Aorta (tissue), 5 donors: ENCODE data around the gene SLC35B3. TPM values are rescaled to one million over a fixed set of nuclear protein-coding genes. Genes with fewer than 3 reads are reported as not detected.
"Not testable (repeated sequence)": the region's sequence is repeated elsewhere in the genome, so short reads cannot be mapped to it uniquely, and the experiment has no call there.

Source experiments
- ATAC-seq: fragments of 200-7000 bp; cut with Tn5 transposase; one replicate; pipeline ENCODE4 v1.9.1; 2022; ENCODE audit warnings: moderate library complexity; ENCODE audit not compliant: low FRiP score
- DNase-seq, 2 donors: peaks; one replicate each; pipeline ENCODE4 v3.0.0-alpha.2; 2020
- H3K27ac ChIP-seq, 2 donors: one replicate each; pipeline ENCODE4 v1.5.1; 2013; ENCODE audit warnings: low read length in 2 of 2, mild to moderate bottlenecking in 2 of 2, moderate library complexity in 2 of 2, control low read depth in 1 of 2, inconsistent platforms in 1 of 2, low read depth in 1 of 2
- H3K27me3 ChIP-seq, 2 donors: one replicate each; pipeline ENCODE4 v1.6.1; 2013; ENCODE audit warnings: control low read depth in 1 of 2, low read length in 1 of 2, mild to moderate bottlenecking in 1 of 2, moderate library complexity in 1 of 2; ENCODE audit not compliant: insufficient read depth in 2 of 2, control insufficient read depth in 1 of 2
- H3K36me3 ChIP-seq, 2 donors: one replicate each; pipeline ENCODE4 v1.6.1; 2013; ENCODE audit warnings: control low read depth in 1 of 2, low read length in 1 of 2, mild to moderate bottlenecking in 1 of 2; ENCODE audit not compliant: insufficient read depth in 2 of 2, control insufficient read depth in 1 of 2
- H3K4me1 ChIP-seq, 2 donors: one replicate each; pipeline ENCODE4 v1.6.1; 2013; ENCODE audit warnings: low read length in 2 of 2, control low read depth in 1 of 2, mild to moderate bottlenecking in 1 of 2, moderate library complexity in 1 of 2; ENCODE audit not compliant: insufficient read depth in 2 of 2, control insufficient read depth in 1 of 2
- H3K4me3 ChIP-seq, 2 donors: one replicate each; pipeline ENCODE4 v1.5.1; 2013; ENCODE audit warnings: low read length in 2 of 2, control low read depth in 1 of 2, mild to moderate bottlenecking in 1 of 2
- H3K9me3 ChIP-seq: one replicate; pipeline ENCODE4 v1.6.1; 2013; ENCODE audit warnings: mild to moderate bottlenecking, low read length; ENCODE audit not compliant: control insufficient read depth
- WGBS, 2 donors: extraction: QIAGEN DNeasy Blood & Tissue Kit; methylation state at CpG; one replicate each; pipeline ENCODE4 v1.1.7; 2013; 5-methylcytosine and 5-hydroxymethylcytosine counted together
- intact Hi-C, 2 donors: fragments of 100-400 bp; cut with DNase I; formaldehyde crosslinking; loops; one replicate each; pipeline versions ENCODE4 v1.14.2 to v1.15.0; 2022
- polyA plus RNA-seq, 2 donors: library from polyadenylated mRNA; stranded (reverse); fragments of 200-250 nt; gene quantifications; one replicate each; pipeline ENCODE4 v1.2.3, GENCODE V29; 2013
- total RNA-seq, 2 donors: library from RNA; stranded (reverse); fragmentation: NEBNext Ultra II Directional; extraction: Animal tissue kit (Norgen Biotek cat#: 25700); gene quantifications; one replicate each; pipeline ENCODE4 v1.2.1, GENCODE V29; 2021
- donor health status: healthy with polysubstance abuse.
- donor health status: Bipolar disorder and iron deficiency.
- donor health status: DM: no; HTN: no; CAD: no.
- donor health status: DM: no; HTN: no; CAD: no.
- donor health status: DM: yes; HTN: yes; CAD: no.

The SLC35B3 gene
- total and polyA plus RNA-seq, 4 donors, result 17.2 to 22.4 (median 18.3) TPM

- Histone ChIP-seq H3K9me3 (no peaks in the 10 kb centered on the region), H3K27me3 (no peaks in the 10 kb centered on the region), H3K36me3 (peaks cover 0 to 1% of the 10 kb centered on the region in 2 donors), H3K27ac (no peak overlapping the region), H3K4me1 (no peaks in the 10 kb centered on the region), H3K4me3 (no peak overlapping the region)
- intact Hi-C loops, result no loop called here
- ATAC-seq, result no peak
- WGBS, 2 donors, result 58 to 59% methylated on average over 2 of the region's 2 CpGs
- no peak for DNase-seq
Observed at GRCh38 chr6:8446391-8446790, 11.0 kb upstream of the SLC35B3 start.

- not testable (repeated sequence) for ATAC-seq
Observed at GRCh38 chr6:8445930-8446329, 10.6 kb upstream of the SLC35B3 start.

GRCh38 chr6:8442150-8442549, 6.8 kb upstream of the SLC35B3 start:
- intact Hi-C loops, result no loop called here
- Histone ChIP-seq H3K4me1 (no peaks in the 10 kb centered on the region), H3K27ac (no peak overlapping the region), H3K4me3 (no peak overlapping the region), H3K9me3 (no peaks in the 10 kb centered on the region), H3K27me3 (no peaks in the 10 kb centered on the region), H3K36me3 (peaks cover 0 to 1% of the 10 kb centered on the region in 2 donors)
- ATAC-seq, result no peak
- WGBS, 2 donors, result 42 to 50% methylated on average over 1 of the region's 1 CpG
- DNase-seq, result no peak

More at GRCh38 chr6:8445930-8446329, 10.6 kb upstream of the SLC35B3 start:
- H3K27ac ChIP-seq, H3K36me3 ChIP-seq, H3K4me3 ChIP-seq, H3K4me1 ChIP-seq, H3K27me3 ChIP-seq, intact Hi-C loops, H3K9me3 ChIP-seq, DNase-seq: not testable (repeated sequence)
- 75 to 77% methylated on average over 4 of the region's 4 CpGs for WGBS, 2 donors

- Histone ChIP-seq H3K4me1 (no peaks in the 10 kb centered on the region), H3K36me3 (peaks cover 0 to 1% of the 10 kb centered on the region in 2 donors), H3K27ac (no peak overlapping the region), H3K27me3 (no peaks in the 10 kb centered on the region), H3K4me3 (no peak overlapping the region), H3K9me3 (no peaks in the 10 kb centered on the region)
- intact Hi-C loops, result no loop called here
- WGBS, 2 donors, result 91 to 97% methylated on average over 1 of the region's 1 CpG
- DNase-seq (no peak), ATAC-seq (no peak)
Observed at GRCh38 chr6:8441452-8441851, 6.1 kb upstream of the SLC35B3 start.

- ATAC-seq, result no peak
- Histone ChIP-seq H3K27ac (no peak overlapping the region), H3K4me3 (no peak overlapping the region), H3K36me3 (peaks cover 0 to 1% of the 10 kb centered on the region in 2 donors), H3K9me3 (no peaks in the 10 kb centered on the region), H3K4me1 (no peaks in the 10 kb centered on the region), H3K27me3 (no peaks in the 10 kb centered on the region)
- DNase-seq, result no peak
- WGBS, 2 donors, result 60 to 68% methylated on average over 2 of the region's 2 CpGs
- intact Hi-C loops, result loop anchor here in 1 of 2 donors (10.0 kb wide), 1 partner anchor 535 kb away; no protein-coding TSS in a partner anchor
Observed at GRCh38 chr6:8439601-8440268, 4.4 kb upstream of the SLC35B3 start.

GRCh38 chr6:8437813-8438212, 2.5 kb upstream of the SLC35B3 start:
- no peak overlapping the region for H3K27ac ChIP-seq
- ATAC-seq (no peak), DNase-seq (no peak)
- H3K4me3 ChIP-seq, result no peak overlapping the region
- no peaks in the 10 kb centered on the region for H3K27me3 ChIP-seq
- no peaks in the 10 kb centered on the region for H3K9me3 ChIP-seq
- H3K4me1 ChIP-seq, result no peaks in the 10 kb centered on the region
- no peaks in the 10 kb centered on the region for H3K36me3 ChIP-seq
- 69% methylated on average over 1 of the region's 1 CpG for WGBS, 2 donors
- intact Hi-C loops, result loop anchor here in 1 of 2 donors (10.0 kb wide), 1 partner anchor 533 kb away; no protein-coding TSS in a partner anchor

- Histone ChIP-seq H3K36me3 (no peaks in the 10 kb centered on the region), H3K4me1 (no peaks in the 10 kb centered on the region), H3K27ac (no peak overlapping the region), H3K9me3 (no peaks in the 10 kb centered on the region), H3K4me3 (no peak overlapping the region), H3K27me3 (no peaks in the 10 kb centered on the region)
- WGBS, 2 donors, result 92 to 98% methylated on average over 1 of the region's 1 CpG
- intact Hi-C loops, result loop anchor here in 1 of 2 donors (10.0 kb wide), 1 partner anchor 532 kb away; no protein-coding TSS in a partner anchor
- no peak for DNase-seq
- no peak for ATAC-seq
Observed at GRCh38 chr6:8436966-8437365, 1.6 kb upstream of the SLC35B3 start.

GRCh38 chr6:8435845-8436168, 462 bp upstream of the SLC35B3 start:
- DNase-seq, result no peak
- 16 to 24% methylated on average over 15 of the region's 15 CpGs for WGBS, 2 donors
- Histone ChIP-seq H3K27me3 (no peaks in the 10 kb centered on the region), H3K27ac (peak overlapping the region in 1 of 2 donors; percentile 46), H3K4me3 (peak overlapping the region; percentile 65 to 99), H3K9me3 (no peaks in the 10 kb centered on the region), H3K36me3 (no peaks in the 10 kb centered on the region), H3K4me1 (no peaks in the 10 kb centered on the region)
- ATAC-seq, result peak; percentile 58
- intact Hi-C loops, result loop anchor here in 1 of 2 donors (10.0 kb wide), 1 partner anchor 531 kb away; no protein-coding TSS in a partner anchor

- no peaks in the 10 kb centered on the region for H3K36me3 ChIP-seq
- H3K4me1 ChIP-seq, result no peaks in the 10 kb centered on the region
- ATAC-seq (no peak), DNase-seq (no peak)
- peak overlapping the region; percentile 85 to 99 for H3K4me3 ChIP-seq
- intact Hi-C loops, result loop anchor here in 1 of 2 donors (10.0 kb wide), 1 partner anchor 530 kb away; no protein-coding TSS in a partner anchor
- 0 to 1% methylated on average over 8 of the region's 8 CpGs for WGBS, 2 donors
- peak overlapping the region; percentile 4 to 81 for H3K27ac ChIP-seq
- no peaks in the 10 kb centered on the region for H3K27me3 ChIP-seq
- no peaks in the 10 kb centered on the region for H3K9me3 ChIP-seq
Observed at GRCh38 chr6:8434727-8435092, 635 bp downstream of the SLC35B3 start.
